HG02678 (cell line): Measurements from ENCODE around the gene KCNH2.

ENCODE experiments used
- ATAC-seq: cut with Tn5 transposase; IDR thresholded peaks from one replicate; pipeline ENCODE4 v1.9.1; 2021; ENCODE audit warnings: mild to moderate bottlenecking, moderate library complexity; ENCODE audit not compliant: unreplicated experiment

KCNH2 gene

DNA sequence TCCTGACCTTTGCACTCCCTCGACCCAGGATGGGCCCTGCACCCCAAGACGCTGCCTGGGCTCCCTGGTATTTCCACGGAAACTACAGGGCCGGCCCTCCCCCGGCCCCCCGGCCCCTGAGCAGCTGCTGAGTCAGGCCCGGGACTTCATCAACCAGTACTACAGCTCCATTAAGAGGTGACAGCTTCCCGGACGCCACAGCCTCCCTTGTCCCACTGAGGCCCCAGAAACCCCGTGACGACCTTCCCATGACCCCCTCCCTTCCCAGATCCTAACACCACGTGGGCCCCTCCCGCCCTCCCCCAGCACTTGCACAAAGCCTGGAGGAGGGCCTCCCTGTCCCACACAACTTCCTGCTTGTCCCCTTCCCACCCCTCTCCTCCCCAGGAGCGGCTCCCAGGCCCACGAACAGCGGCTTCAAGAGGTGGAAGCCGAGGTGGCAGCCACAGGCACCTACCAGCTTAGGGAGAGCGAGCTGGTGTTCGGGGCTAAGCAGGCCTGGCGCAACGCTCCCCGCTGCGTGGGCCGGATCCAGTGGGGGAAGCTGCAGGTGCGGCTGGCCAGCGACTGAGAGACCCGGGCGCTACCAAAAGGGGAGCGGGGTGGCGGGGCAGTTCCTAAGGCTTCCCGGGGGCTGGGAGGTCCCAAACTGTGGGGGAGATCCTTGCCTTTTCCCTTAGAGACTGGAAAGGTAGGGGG is 18.4 kb upstream of the KCNH2 start:
- no peak for ATAC-seq

- ATAC-seq = no peak
Measured at GRCh38 chr7:150994838-150995510, 16.9 kb upstream of the KCNH2 start.

GRCh38 chr7:150994141-150994837 is 16.2 kb upstream of the KCNH2 start:
- ATAC-seq = no peak

DNA sequence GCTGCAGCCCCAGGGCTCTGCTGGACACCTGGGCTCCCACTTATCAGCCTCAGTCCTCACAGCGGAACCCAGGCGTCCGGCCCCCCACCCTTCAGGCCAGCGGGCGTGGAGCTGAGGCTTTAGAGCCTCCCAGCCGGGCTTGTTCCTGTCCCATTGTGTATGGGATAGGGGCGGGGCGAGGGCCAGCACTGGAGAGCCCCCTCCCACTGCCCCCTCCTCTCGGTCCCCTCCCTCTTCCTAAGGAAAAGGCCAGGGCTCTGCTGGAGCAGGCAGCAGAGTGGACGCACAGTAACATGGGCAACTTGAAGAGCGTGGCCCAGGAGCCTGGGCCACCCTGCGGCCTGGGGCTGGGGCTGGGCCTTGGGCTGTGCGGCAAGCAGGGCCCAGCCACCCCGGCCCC is 15.4 kb upstream of the KCNH2 start:
- ATAC-seq = no peak

- ATAC-seq = peak; percentile 79
Measured at GRCh38 chr7:150992833-150993302, 14.7 kb upstream of the KCNH2 start.

GRCh38 chr7:150992051-150992640 is 14.0 kb upstream of the KCNH2 start:
- no peak for ATAC-seq

GRCh38 chr7:150990416-150991186 is 12.5 kb upstream of the KCNH2 start, which contains the start of gene NOS3:
Gene NOS3 (plus strand): TSS chr7:150991017. CDS start chr7:150993804, 2,787 bp downstream.
- no peak for ATAC-seq

DNA sequence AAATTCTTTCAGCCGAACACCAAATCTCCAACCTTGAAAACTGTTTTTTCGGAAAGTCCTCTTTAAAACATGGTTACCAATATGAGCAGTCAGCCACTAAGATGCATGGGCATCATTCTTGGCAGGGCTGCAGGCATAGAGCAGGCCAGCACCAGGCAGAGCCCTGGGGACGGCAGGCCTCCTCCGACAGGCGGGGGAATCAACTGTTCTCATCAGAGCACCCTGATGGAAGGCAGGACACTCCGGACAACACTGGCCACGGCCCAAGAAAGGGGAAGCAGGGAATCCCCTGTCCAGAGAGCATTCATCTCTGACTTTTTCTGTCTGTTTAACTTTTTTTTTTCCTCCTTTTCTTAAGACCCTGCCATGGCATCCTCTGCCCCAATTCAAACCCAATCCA is 11.3 kb upstream of the KCNH2 start:
- ATAC-seq = no peak

- ATAC-seq = no peak
Measured at GRCh38 chr7:150988230-150989226, 10.4 kb upstream of the KCNH2 start.

- no peak for ATAC-seq
Measured at GRCh38 chr7:150986556-150986955, 8.4 kb upstream of the KCNH2 start.

GRCh38 chr7:150986099-150986512 is 8.0 kb upstream of the KCNH2 start:
- ATAC-seq = no peak

DNA sequence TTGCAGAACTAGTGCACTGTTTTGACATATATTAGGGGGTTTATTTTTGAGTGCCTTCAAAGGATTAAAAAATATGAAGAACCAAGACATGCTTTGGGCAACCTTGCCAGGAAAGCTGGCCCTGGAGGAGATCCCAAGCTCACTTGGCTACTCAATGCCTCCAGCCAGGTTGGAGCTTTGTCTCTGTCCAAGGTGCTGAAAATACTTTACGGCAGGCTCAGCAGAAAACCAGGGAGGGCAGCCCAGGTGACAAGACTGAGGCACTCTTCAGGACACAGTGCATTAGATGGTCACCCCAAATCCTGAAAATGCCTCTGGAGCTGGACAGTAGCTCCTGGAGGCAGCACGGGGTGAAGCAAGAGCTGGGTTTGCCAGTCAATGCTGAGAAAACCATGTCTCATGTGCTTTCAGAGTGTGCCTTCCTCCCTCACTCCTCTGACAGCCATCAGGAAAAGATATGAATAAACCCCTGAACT is 5.8 kb upstream of the KCNH2 start:
- no peak for ATAC-seq

- no peak for ATAC-seq
Measured at GRCh38 chr7:150982351-150982750, 4.2 kb upstream of the KCNH2 start.

DNA sequence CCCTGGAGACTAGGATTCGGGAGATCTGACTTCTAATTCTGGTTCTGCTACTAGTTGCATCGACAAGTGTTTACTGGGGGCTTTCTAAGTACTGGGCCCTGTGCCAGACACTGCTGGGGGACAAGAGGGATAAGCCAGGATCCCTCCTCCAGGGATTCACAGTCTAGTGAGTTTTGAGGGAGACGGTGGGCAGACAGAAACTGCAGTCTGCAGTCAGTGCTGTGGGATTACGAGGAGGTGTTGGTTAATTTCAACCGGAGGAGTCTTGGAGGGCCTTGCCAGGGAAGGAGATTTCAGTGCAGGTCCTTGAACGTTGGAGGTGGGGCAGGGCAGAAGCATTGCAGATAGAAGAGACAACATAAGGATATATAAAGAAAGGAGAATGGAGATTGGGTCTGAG is 3.5 kb upstream of the KCNH2 start:
- ATAC-seq = no peak

DNA sequence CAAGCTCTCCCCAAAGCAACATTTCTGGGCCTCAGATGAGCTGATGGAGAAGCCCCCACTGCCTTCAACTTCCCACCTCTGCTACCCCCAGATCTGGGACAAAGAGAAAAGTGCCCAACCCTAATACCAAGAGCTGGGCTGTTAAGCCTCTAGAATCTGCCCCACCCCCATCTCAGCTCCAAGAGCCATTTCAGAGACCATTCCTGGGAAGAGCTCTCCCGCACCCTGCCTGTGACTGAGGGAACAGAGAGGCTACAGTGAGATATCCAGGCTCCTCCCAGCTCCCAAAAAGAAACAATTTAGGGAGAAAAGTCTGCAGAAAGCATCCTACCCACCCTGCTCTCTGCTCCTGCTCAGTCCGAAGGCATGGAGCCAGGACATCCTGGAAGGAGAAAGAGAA is 2.5 kb upstream of the KCNH2 start:
- ATAC-seq = no peak

DNA sequence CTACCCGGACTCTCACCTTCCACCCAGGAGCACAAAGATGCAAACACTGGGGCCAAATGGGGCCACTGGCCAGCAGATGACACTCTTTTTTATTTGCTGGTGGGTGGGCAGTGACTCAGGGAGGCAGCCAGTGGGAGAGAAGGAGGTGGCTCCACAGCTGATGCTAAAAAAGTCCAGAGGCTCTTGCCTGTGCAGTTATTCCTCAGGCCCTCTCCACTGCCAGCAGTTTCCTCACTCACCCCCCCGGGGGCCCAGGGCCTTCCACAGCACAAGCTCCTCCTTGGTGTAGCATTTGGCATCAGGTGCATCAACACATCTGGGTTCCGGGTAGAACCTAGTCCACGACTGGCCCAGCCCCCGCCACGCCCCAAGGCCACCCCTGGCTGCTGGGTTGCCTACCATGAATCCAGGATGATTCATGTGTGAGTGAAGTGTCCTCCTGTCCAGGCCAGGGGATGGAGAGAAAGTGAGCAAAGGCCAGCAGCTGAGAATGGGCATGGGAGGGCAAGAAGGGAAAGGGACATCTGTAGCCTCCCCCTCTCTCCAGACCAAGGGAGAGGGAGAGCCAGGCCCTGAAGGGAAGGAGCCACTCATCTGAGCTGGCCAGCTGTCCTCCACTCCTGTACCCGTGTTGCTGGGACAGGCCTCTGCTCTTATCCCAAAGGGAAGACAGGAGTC is 1.7 kb upstream of the KCNH2 start:
- ATAC-seq = no peak

DNA sequence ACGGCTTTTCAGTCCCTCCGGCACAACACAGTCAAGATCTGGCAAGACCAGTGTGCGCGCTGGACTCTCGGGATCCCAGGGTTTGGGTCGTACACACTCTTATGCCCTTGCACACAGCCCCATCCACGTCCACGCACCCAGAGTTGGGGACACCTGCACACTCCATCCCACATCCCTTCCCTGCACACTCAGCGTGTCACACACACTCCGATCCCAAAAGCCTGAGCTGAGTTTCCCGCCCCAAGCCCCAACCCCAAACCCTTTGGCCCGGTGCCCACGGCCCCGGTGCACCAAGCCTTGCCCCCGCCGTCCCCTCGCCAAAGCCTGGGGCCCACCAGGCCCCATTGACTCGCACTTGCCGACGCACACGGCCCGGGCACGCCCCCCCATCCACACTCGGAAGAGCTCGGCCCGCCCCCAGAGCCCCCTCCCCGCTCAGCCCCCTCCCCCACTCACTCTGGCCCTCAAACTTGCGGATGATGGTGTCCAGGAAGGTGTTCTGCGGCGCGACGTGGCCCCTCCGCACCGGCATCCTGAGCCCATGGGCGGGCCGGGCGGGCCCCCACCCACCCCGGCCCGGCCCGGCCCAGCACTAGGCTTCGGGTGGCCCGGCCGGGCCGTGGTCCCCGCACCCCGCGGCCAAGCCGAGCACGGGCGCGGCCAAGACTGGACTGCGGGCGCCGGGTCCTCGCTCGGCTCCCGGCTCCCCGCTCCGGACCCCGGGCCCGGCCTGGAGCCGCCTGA is 567 bp downstream of the KCNH2 start:
- ATAC-seq = no peak
